ENCODE measurements around the gene ACSBG1. TPM values are rescaled to one million over a fixed set of nuclear protein-coding genes. Genes with fewer than 3 reads are reported as not detected.

Gene ACSBG1
- total RNA-seq, 1 donor from 2014 or later: not detected

- H3K9me3 ChIP-seq: no peaks in the 10 kb centered on the region
- no peak overlapping the region for H3K27ac ChIP-seq
- H3K4me3 ChIP-seq: no peak overlapping the region
- H3K4me1 ChIP-seq: peaks cover 0 to 12% of the 10 kb centered on the region in 2 donors
- no peaks in the 10 kb centered on the region for H3K27me3 ChIP-seq
- H3K36me3 ChIP-seq: no peaks in the 10 kb centered on the region
- intact Hi-C loops (cut with DNase I): no loop called here
- TF ChIP-seq CTCF (IDR thresholded peaks at IDR 0.05): no peak
- DNase-seq (ENCODE audit: low spot score in 2 of 2): no peak
Observed at GRCh38 chr15:78127882-78128281, 106.5 kb downstream of the ACSBG1 start.

GRCh38 chr15:78125267-78125666 is 109.1 kb downstream of the ACSBG1 start:
- Histone ChIP-seq H3K36me3 (no peaks in the 10 kb centered on the region), H3K27me3 (no peaks in the 10 kb centered on the region), H3K9me3 (no peaks in the 10 kb centered on the region), H3K27ac (no peak overlapping the region), H3K4me3 (no peak overlapping the region), H3K4me1 (no peaks in the 10 kb centered on the region)
- TF ChIP-seq CTCF (IDR thresholded peaks at IDR 0.05): no peak
- intact Hi-C loops (cut with DNase I): no loop called here
- no peak for DNase-seq (ENCODE audit: low spot score in 2 of 2)

GRCh38 chr15:78120523-78120922 is 113.8 kb downstream of the ACSBG1 start:
- H3K27me3 ChIP-seq: no peaks in the 10 kb centered on the region
- no peaks in the 10 kb centered on the region for H3K9me3 ChIP-seq
- TF ChIP-seq CTCF (IDR thresholded peaks at IDR 0.05): no peak
- no peaks in the 10 kb centered on the region for H3K4me1 ChIP-seq
- intact Hi-C loops (cut with DNase I): no loop called here
- H3K36me3 ChIP-seq: no peaks in the 10 kb centered on the region
- H3K4me3 ChIP-seq: no peak overlapping the region
- no peak overlapping the region for H3K27ac ChIP-seq
- DNase-seq (ENCODE audit: low spot score in 2 of 2): no peak

Other genes with a start within 250 kb of the ACSBG1 start
- 63.3 TPM for gene TBC1D2B, start 156.9 kb downstream of the ACSBG1 start, total RNA-seq
- not detected for gene SH2D7, start 142.0 kb downstream of the ACSBG1 start, total RNA-seq
- 6.7 TPM for gene CIB2, start 103.1 kb downstream of the ACSBG1 start, total RNA-seq
- gene IDH3A, start 85.2 kb downstream of the ACSBG1 start, total RNA-seq: 17.7 TPM
- 3.5 TPM for gene DNAJA4, start 30.0 kb upstream of the ACSBG1 start, total RNA-seq
- gene SKIC8, start 65.0 kb upstream of the ACSBG1 start, total RNA-seq: 19.9 TPM
- not detected for gene CRABP1, start 105.8 kb upstream of the ACSBG1 start, total RNA-seq
- 12.7 TPM for gene IREB2, start 203.7 kb upstream of the ACSBG1 start, total RNA-seq